Right lobe of liver (tissue), 6 donors: ENCODE results near the gene TRIP4. TPM values are rescaled to one million over a fixed set of nuclear protein-coding genes. Genes with fewer than 3 reads are reported as not detected.
"Not testable (repeated sequence)": the region's sequence is repeated elsewhere in the genome, so short reads cannot be mapped to it uniquely, and the experiment has no call there.

Source experiments
- ATAC-seq, 4 donors: fragments of 200-7000 bp; cut with Tn5 transposase; one replicate each; pipeline ENCODE4 v1.9.1; 2020; ENCODE audit warnings: mild to moderate bottlenecking in 4 of 4, moderate library complexity in 4 of 4
- DNase-seq, 3 donors: peaks; one replicate each; pipeline ENCODE4 v3.0.0-alpha.2; 2020
- H3K27ac ChIP-seq, 3 donors: fragments of 200-600 bp; one replicate each; pipeline ENCODE4 v1.8.0; 2022
- H3K27me3 ChIP-seq, 2 donors: fragments of 200-600 bp; one replicate each; pipeline ENCODE4 v1.8.0; 2022
- H3K36me3 ChIP-seq, 4 donors: fragments of 200-600 bp; sonication (generic) in 1 of 4; one replicate each; pipeline versions ENCODE4 v1.5.1 to v1.8.0; 2017 to 2022; ENCODE audit warnings: control low read depth in 1 of 4
- H3K4me1 ChIP-seq, 4 donors: fragments of 200-600 bp; sonication (generic) in 1 of 4; one replicate each; pipeline versions ENCODE4 v1.5.1 to v1.8.0; 2017 to 2022; ENCODE audit warnings: control low read depth in 1 of 4
- H3K4me3 ChIP-seq, 3 donors: fragments of 200-600 bp; one replicate each; pipeline ENCODE4 v1.8.0; 2022
- H3K9me3 ChIP-seq, 4 donors: fragments of 200-600 bp; sonication (generic) in 1 of 4; one replicate each; pipeline versions ENCODE4 v1.5.1 to v1.8.0; 2017 to 2022; ENCODE audit warnings: control low read depth in 1 of 4
- POLR2A ChIP-seq: fragments of 450-650 bp; IDR thresholded peaks from one replicate; pipeline ENCODE4 v1.6.1; 2017; ENCODE audit warnings: antibody characterized with exemption, mild to moderate bottlenecking
- WGBS: methylation state at CpG from one replicate; pipeline ENCODE4 v1.1.6; 2018; ENCODE audit warnings: low coverage, low lambda C conversion rate; ENCODE audit not compliant: insufficient coverage; ENCODE audit errors: missing lambda C conversion rate; 5-methylcytosine and 5-hydroxymethylcytosine counted together
- intact Hi-C, 2 donors: fragments of 100-400 bp; cut with DNase I; formaldehyde crosslinking; loops; one replicate each; pipeline versions ENCODE4 v1.11.2 to v1.14.1; 2022
- total RNA-seq, 6 experiments: library from RNA; depleted of rRNA in 2 of 6; stranded (reverse); fragments of >200 nt in 2 of 6; fragmentation: NEBNext Ultra II Directional in 3 of 6; extraction: Animal tissue kit (Norgen Biotek cat#: 25700) in 3 of 6; gene quantifications; one replicate each; pipeline versions ENCODE4 v1.1.0 to v1.2.4, GENCODE V29; 2016 to 2023
- TF ChIP-seq, protein P1 (sequence below), 4 donors: fragments of 200-600 bp in 3 of 4; fragments of 450-650 bp in 1 of 4; IDR thresholded peaks; one replicate each; pipeline versions ENCODE4 v1.5.1 to v1.8.0; 2016 to 2022; ENCODE audit warnings: antibody characterized with exemption in 4 of 4, mild to moderate bottlenecking in 2 of 4
- donor health status: DM: no; HTN: yes; CAD: no.
- donor health status: DM: no; HTN: no; CAD: no.
- donor health status: DM: no; HTN: no; CAD: no.
- donor health status: DM: no; HTN: yes; CAD: no.
- donor health status: DM: no; HTN: yes; CAD: no.

Gene TRIP4
- total RNA-seq, 6 experiments from 2014 or later: 4.2 to 12.5 (median 9.5) TPM

DNA sequence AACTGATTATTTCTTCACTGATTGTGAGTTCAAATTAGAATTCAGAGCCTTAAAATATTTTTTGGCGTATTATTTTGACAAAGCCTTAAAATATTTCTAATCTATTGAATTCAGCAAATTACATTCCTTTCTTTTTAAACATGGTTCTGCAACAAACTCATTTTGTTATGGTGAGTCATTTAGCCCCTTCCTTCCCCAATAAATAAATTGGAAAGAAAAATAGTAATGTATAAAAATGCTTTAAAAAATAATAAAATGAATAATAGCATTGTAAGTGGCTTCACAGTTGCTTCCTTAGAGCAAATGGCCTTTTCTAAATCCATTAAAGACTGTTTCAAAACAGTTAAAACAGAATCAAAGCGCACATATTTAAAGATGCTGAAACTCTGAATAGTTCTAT is 43.8 kb upstream of the TRIP4 start:
- intact Hi-C loops: no loop called here
- no peak for TF ChIP-seq POLR2A
- TF ChIP-seq, protein P1, sequence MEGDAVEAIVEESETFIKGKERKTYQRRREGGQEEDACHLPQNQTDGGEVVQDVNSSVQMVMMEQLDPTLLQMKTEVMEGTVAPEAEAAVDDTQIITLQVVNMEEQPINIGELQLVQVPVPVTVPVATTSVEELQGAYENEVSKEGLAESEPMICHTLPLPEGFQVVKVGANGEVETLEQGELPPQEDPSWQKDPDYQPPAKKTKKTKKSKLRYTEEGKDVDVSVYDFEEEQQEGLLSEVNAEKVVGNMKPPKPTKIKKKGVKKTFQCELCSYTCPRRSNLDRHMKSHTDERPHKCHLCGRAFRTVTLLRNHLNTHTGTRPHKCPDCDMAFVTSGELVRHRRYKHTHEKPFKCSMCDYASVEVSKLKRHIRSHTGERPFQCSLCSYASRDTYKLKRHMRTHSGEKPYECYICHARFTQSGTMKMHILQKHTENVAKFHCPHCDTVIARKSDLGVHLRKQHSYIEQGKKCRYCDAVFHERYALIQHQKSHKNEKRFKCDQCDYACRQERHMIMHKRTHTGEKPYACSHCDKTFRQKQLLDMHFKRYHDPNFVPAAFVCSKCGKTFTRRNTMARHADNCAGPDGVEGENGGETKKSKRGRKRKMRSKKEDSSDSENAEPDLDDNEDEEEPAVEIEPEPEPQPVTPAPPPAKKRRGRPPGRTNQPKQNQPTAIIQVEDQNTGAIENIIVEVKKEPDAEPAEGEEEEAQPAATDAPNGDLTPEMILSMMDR (IDR thresholded peaks at IDR 0.05): no peak
- no peak overlapping the region for H3K4me3 ChIP-seq
- DNase-seq: no peak
- H3K9me3 ChIP-seq: no peaks in the 10 kb centered on the region
- peaks cover 0 to 10% (median 4%) of the 10 kb centered on the region in 4 donors for H3K4me1 ChIP-seq
- H3K36me3 ChIP-seq: peaks cover 0 to 3% (median under 1%) of the 10 kb centered on the region in 4 donors
- no peaks in the 10 kb centered on the region for H3K27me3 ChIP-seq
- 90% methylated on average over 2 of the region's 2 CpGs for WGBS
- H3K27ac ChIP-seq: no peak overlapping the region
- ATAC-seq: no peak

DNA sequence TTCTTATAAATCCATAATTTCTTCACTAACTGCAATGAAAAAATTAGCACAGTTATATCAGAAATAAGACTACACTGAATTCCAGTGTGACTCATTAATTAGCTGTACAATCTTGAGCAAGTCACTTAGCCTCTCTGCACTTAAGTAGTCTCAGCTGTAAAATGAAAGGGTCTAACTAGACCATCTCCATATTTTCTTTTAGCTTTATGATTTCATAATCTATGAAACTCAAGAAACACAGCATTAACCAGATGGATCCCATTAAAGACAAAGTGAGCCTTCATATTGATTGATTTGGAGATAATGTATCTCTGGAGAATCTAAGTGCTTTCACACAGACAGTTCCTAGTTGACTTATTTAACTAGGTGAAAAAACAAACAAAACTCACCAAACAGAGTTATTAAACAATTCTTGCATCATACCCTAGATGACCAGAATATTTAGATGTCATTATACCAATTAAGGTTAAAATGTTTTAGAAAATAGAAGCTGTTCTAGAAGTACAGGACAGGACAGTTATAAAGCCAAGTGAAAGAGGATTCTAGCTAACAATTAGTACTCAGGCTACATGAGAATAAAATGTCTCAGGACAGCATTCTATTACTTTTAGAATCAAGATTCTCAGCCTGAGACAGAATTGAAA is 42.9 kb upstream of the TRIP4 start:
- intact Hi-C loops: no loop called here
- peaks cover 0 to 3% (median under 1%) of the 10 kb centered on the region in 4 donors for H3K36me3 ChIP-seq
- DNase-seq: no peak
- TF ChIP-seq, protein P1 (IDR thresholded peaks at IDR 0.05): no peak
- TF ChIP-seq POLR2A: no peak
- ATAC-seq: peak in 3 of 4 donors; percentile 21 to 31 (median 28)
- H3K4me3 ChIP-seq: no peak overlapping the region
- no peaks in the 10 kb centered on the region for H3K27me3 ChIP-seq
- no peaks in the 10 kb centered on the region for H3K9me3 ChIP-seq
- peaks cover 0 to 10% (median 4%) of the 10 kb centered on the region in 4 donors for H3K4me1 ChIP-seq
- H3K27ac ChIP-seq: no peak overlapping the region

DNA sequence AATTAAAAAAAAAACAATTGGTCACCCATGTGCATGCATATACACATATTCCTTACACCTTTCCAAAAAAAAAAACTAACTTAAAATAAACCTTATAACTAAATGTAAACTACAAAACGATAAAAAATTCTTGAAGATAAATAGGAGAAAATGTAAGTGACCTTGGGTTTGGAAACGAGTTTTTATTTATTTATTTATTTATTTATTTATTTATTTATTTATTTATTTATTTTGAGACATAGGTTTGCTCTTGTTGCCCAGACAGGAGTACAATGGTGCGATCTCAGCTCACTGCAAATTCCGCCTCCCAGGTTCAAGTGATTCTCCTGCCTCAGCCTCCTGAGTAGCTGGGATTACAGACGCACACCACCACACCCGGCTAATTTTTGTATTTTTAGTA is 41.4 kb upstream of the TRIP4 start:
- intact Hi-C loops, H3K27ac ChIP-seq: not testable (repeated sequence)

DNA sequence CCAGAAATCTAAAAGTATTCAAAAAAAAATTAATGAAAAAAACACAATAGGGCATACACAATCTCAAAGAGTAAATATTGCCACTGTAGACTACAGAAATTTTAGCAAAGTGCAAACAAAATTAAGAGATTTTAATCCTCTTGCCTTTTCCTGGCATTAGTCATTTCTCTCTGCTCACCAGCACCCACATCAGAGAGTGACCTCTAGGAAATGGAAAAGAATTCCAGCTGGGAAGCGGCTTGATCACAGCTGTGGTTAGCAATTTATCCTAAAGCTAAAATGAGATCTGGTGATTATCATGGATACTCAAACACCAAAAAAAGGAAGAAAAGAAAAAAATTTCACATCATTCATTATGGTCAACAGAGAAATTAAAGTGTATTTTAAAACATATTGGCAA is 39.2 kb upstream of the TRIP4 start:
- Histone ChIP-seq H3K4me1 (peaks cover 0 to 10% (median 4%) of the 10 kb centered on the region in 4 donors), H3K9me3 (no peaks in the 10 kb centered on the region), H3K27me3 (no peaks in the 10 kb centered on the region), H3K27ac (no peak overlapping the region), H3K36me3 (no peaks in the 10 kb centered on the region), H3K4me3 (no peak overlapping the region)
- ATAC-seq: no peak
- 90% methylated on average over 1 of the region's 1 CpG for WGBS
- TF ChIP-seq POLR2A: no peak
- TF ChIP-seq, protein P1 (IDR thresholded peaks at IDR 0.05): no peak
- no peak for DNase-seq
- intact Hi-C loops: no loop called here

More for the DNA sequence above, 41.4 kb upstream of the TRIP4 start:
- not testable (repeated sequence) for H3K36me3 ChIP-seq, H3K9me3 ChIP-seq, H3K4me3 ChIP-seq, DNase-seq, H3K27me3 ChIP-seq, ATAC-seq, H3K4me1 ChIP-seq
- WGBS: 95% methylated on average over 6 of the region's 6 CpGs

DNA sequence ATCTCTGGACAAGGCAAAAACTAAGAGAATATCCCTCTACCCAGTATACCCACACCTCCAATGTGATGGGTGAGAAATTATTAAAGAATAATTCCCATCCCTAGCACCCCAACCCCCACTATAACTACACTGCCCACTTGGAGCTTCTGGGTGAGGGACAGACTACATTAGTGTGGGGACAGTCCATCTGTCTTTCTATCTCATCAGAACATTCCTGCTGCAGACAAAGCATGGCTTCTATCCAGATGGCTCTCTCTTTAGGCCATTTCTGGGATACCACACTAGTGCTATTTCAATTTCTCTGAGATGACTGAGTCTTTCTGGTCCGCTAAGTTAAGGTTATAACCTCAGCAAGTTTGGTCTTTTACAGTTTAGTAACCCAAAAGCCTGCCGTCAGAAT is 38.3 kb upstream of the TRIP4 start:
- Histone ChIP-seq H3K36me3 (no peaks in the 10 kb centered on the region), H3K27ac (no peak overlapping the region), H3K9me3 (no peaks in the 10 kb centered on the region), H3K4me1 (peaks cover 0 to 10% (median 3%) of the 10 kb centered on the region in 4 donors), H3K4me3 (no peak overlapping the region), H3K27me3 (no peaks in the 10 kb centered on the region)
- DNase-seq: no peak
- no peak for ATAC-seq
- no peak for TF ChIP-seq POLR2A
- TF ChIP-seq, protein P1 (IDR thresholded peaks at IDR 0.05): no peak
- intact Hi-C loops: no loop called here
- WGBS: 79% methylated on average over 2 of the region's 2 CpGs
